Glutamatergic neuron (in vitro differentiated cells): Measurements from ENCODE around the gene EXOG. TPM values are rescaled to one million over a fixed set of nuclear protein-coding genes. Genes with fewer than 3 reads are reported as not detected.

ENCODE experiments used
- DNase-seq: peaks from one replicate; pipeline ENCODE4 v3.0.0; 2022
- H3K27ac Mint-ChIP-seq: one replicate; pipeline ENCODE4 v1.8.0; 2020; ENCODE audit warnings: mild to moderate bottlenecking, mixed read lengths, inconsistent platforms; ENCODE audit not compliant: unreplicated experiment
- H3K27me3 Mint-ChIP-seq: one replicate; pipeline ENCODE4 v1.8.0; 2020; ENCODE audit warnings: mild to moderate bottlenecking, moderate library complexity, mixed read lengths, inconsistent platforms; ENCODE audit not compliant: unreplicated experiment
- H3K36me3 Mint-ChIP-seq: one replicate; pipeline ENCODE4 v1.8.0; 2020; ENCODE audit warnings: mild to moderate bottlenecking, mixed read lengths, inconsistent platforms; ENCODE audit not compliant: unreplicated experiment
- H3K4me1 Mint-ChIP-seq: one replicate; pipeline ENCODE4 v1.8.0; 2020; ENCODE audit warnings: mild to moderate bottlenecking, low read depth, mixed read lengths, inconsistent platforms; ENCODE audit not compliant: unreplicated experiment
- H3K4me3 Mint-ChIP-seq: one replicate; pipeline ENCODE4 v1.8.0; 2020; ENCODE audit warnings: mild to moderate bottlenecking, mixed read lengths, inconsistent platforms; ENCODE audit not compliant: unreplicated experiment
- H3K9me3 Mint-ChIP-seq: one replicate; pipeline ENCODE4 v1.8.0; 2020; ENCODE audit warnings: mild to moderate bottlenecking, moderate library complexity, mixed read lengths, inconsistent platforms; ENCODE audit not compliant: unreplicated experiment
- CTCF ChIP-seq: fragments of 200-600 bp; sonication (generic); IDR thresholded peaks from one replicate; pipeline ENCODE4 v1.5.0; 2021; ENCODE audit not compliant: partially characterized antibody, unreplicated experiment
- total RNA-seq: library from RNA; stranded (reverse); fragmentation: NEBNext Ultra II Directional; extraction: Animal tissue kit (Norgen Biotek cat#: 25700); gene quantifications from one replicate; pipeline ENCODE4 v1.2.1, GENCODE V29; 2021; ENCODE audit not compliant: unreplicated experiment

EXOG gene
- total RNA-seq, 1 donor from 2014 or later: 20.9 TPM

DNA sequence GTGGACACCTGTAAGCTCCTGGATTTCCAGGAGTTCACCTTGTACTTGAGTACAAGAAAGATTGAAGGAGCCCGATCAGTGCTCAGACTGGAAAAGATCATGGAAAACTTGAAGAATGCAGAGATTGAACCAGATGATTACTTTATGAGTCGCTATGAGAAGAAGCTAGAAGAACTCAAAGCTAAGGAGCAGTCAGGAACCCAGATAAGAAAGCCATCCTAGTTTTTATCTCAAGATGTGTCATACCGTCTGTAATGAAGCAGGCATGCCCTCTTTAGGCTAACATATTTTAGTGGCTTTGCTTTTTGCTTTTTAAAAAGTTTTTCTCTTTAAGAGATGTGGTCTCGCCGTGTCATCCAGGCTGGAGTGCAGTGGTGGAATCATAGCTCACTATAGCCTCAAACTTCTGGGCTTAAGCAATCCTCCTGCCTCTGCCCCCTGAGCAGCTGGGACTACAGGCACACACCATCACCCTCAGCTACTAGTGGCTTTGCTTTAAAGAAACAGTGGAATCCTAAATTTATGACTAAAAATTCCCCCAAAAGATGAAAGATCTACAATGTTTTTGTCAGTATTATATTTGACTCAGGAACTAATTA lies 28.1 kb downstream of the EXOG start:
- Mint-ChIP-seq H3K9me3 (no peaks in the 10 kb centered on the region), H3K27ac (no peak overlapping the region), H3K27me3 (no peaks in the 10 kb centered on the region), H3K4me3 (no peak overlapping the region), H3K4me1 (no peaks in the 10 kb centered on the region), H3K36me3 (no peaks in the 10 kb centered on the region)
- DNase-seq: no peak
- no peak for TF ChIP-seq CTCF

DNA sequence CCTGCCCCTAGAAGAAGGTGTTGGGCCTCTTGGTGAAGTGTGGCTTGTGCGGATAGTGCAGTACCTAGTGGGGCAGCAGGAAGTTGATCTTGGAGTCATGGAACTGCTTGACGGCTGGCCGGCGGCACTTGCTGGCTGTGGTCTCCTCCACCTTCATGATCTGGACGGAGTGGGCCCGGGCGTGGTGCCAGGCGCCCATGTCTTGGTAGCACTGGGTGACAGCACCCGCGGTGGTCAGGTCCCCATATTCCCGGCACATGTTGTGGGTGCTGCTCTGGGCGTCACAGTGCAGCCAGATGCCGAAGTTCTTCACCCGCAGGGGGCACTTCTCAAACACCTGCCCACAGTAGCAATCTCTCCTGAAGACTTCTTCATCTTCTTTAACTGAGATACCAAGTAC lies 30.7 kb downstream of the EXOG start:
- H3K36me3 Mint-ChIP-seq: peaks cover under 1% of the 10 kb centered on the region
- H3K9me3 Mint-ChIP-seq: no peaks in the 10 kb centered on the region
- H3K27ac Mint-ChIP-seq: no peak overlapping the region
- no peak overlapping the region for H3K4me3 Mint-ChIP-seq
- TF ChIP-seq CTCF: no peak
- no peaks in the 10 kb centered on the region for H3K4me1 Mint-ChIP-seq
- peaks cover 3% of the 10 kb centered on the region for H3K27me3 Mint-ChIP-seq
- DNase-seq: no peak

DNA sequence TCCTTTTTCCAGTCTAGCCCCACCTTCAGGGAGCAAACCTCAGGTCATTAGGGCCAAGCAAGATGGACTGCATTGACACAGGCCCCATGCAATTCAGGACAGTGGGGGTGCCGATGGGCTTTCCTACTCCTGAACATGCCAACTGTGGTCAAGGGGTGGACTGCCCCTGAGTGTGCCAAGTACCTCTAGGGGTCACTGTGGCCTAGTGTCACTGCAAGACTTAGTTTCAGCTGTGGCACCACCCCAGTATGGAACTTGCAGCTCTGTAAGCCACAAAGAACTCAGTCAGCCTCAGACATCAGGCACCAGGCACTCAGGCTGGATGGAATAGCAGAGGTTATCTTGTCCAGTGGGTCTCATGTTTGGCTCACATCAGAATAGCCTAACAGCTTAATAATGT lies 32.3 kb downstream of the EXOG start:
- H3K27ac Mint-ChIP-seq: no peak overlapping the region
- peaks cover 3% of the 10 kb centered on the region for H3K27me3 Mint-ChIP-seq
- H3K9me3 Mint-ChIP-seq: no peaks in the 10 kb centered on the region

DNA sequence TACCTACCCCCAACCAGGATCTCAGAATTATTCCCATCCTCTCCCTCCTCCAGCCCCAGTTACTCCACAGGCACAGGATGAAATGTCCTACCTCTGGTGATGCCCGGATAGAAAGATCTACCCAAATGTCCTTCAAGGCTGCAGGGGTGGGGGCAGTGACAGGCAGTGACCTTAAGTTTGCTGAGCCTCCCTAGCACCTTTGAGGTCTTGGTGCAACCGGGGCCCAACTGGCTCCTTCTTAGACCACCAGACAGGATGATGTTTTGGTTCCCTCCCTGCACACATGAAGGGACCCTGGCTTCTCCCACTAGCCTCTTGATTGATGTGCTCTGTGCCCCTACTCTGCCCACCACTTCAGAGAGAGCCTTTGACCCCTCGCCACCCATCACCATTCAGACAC lies 36.4 kb downstream of the EXOG start:
- H3K36me3 Mint-ChIP-seq: peaks cover 20% of the 10 kb centered on the region
- H3K27ac Mint-ChIP-seq: no peak overlapping the region
- no peak for TF ChIP-seq CTCF
- H3K4me1 Mint-ChIP-seq: no peaks in the 10 kb centered on the region
- H3K4me3 Mint-ChIP-seq: no peak overlapping the region
- H3K27me3 Mint-ChIP-seq: peaks cover 3% of the 10 kb centered on the region
- H3K9me3 Mint-ChIP-seq: peaks cover 2% of the 10 kb centered on the region
- DNase-seq: no peak

More for the DNA sequence above, 32.3 kb downstream of the EXOG start:
- Mint-ChIP-seq H3K36me3 (peaks cover 5% of the 10 kb centered on the region), H3K4me3 (no peak overlapping the region), H3K4me1 (no peaks in the 10 kb centered on the region)
- DNase-seq: no peak
- TF ChIP-seq CTCF: no peak

DNA sequence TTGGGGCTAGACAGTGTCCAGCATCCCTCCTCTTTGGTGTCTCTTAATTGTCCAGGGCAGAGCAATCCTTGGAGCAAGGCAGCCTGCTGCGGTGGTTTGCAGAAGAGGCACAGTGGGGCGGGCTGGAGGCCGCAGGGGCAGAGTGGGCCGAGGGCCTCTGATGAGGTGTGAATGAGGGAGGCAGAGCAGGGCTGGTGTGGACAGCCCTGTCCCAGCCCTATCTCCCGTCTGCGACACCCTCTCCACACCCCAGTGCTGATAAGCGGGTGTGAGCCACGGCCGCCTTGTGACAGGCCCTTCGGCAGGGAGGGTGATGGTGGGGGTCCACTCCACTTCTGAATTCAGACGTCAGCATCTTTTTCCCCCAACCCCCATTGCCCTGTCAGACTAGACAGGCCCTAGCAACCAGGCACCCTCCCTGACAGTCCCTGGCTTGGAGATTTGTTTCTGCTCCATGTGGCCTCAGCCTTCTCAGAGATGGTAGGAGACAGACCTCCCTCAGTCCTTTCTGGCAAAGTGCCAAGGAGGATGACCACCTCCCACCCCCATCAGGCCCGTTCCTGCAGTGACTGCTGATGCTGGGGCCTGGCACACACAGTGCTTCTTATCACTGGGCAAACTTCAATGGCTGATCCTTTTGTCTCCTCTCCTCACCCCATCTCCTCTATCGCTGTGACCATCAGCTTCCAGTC lies 37.3 kb downstream of the EXOG start:
- no peak overlapping the region for H3K27ac Mint-ChIP-seq
- DNase-seq: no peak
- no peak overlapping the region for H3K4me3 Mint-ChIP-seq
- H3K36me3 Mint-ChIP-seq: peaks cover 20% of the 10 kb centered on the region
- H3K27me3 Mint-ChIP-seq: peaks cover 3% of the 10 kb centered on the region
- no peak for TF ChIP-seq CTCF
- H3K4me1 Mint-ChIP-seq: no peaks in the 10 kb centered on the region
- H3K9me3 Mint-ChIP-seq: peaks cover 4% of the 10 kb centered on the region
